GM21576 (cell line): ENCODE results near the gene POR.
"Not testable (repeated sequence)": the region's sequence is repeated elsewhere in the genome, so short reads cannot be mapped to it uniquely, and the experiment has no call there.

ENCODE experiments used
- ATAC-seq: cut with Tn5 transposase; IDR thresholded peaks from one replicate; pipeline ENCODE4 v1.9.1; 2021; ENCODE audit warnings: mild to moderate bottlenecking, moderate library complexity; ENCODE audit not compliant: unreplicated experiment

POR gene

GRCh38 chr7:75914655-75915415 lies at the start of gene POR:
Gene POR (plus strand): TSS chr7:75915155. CDS start chr7:75954002, 38,847 bp downstream.
- peak; percentile 83 for ATAC-seq

- no peak for ATAC-seq
Measured at GRCh38 chr7:75866114-75866488, 48.9 kb upstream of the POR start.

- ATAC-seq: no peak
Measured at GRCh38 chr7:75866489-75867389, 48.2 kb upstream of the POR start.

- no peak for ATAC-seq
Measured at GRCh38 chr7:75867390-75867717, 47.6 kb upstream of the POR start.

GRCh38 chr7:75868153-75868552 lies 46.8 kb upstream of the POR start:
- no peak for ATAC-seq

GRCh38 chr7:75869776-75870379 lies 45.1 kb upstream of the POR start:
- no peak for ATAC-seq

GRCh38 chr7:75870557-75871161 lies 44.3 kb upstream of the POR start:
- no peak for ATAC-seq

GRCh38 chr7:75872073-75872782 lies 42.7 kb upstream of the POR start:
- no peak for ATAC-seq

GRCh38 chr7:75874180-75874579 lies 40.8 kb upstream of the POR start:
- ATAC-seq: not testable (repeated sequence)

GRCh38 chr7:75875113-75876080 lies 39.6 kb upstream of the POR start:
- no peak for ATAC-seq

- ATAC-seq: no peak
Measured at GRCh38 chr7:75876126-75876881, 38.7 kb upstream of the POR start.

GRCh38 chr7:75878312-75878768 lies 36.6 kb upstream of the POR start:
- peak; percentile 32 for ATAC-seq

- ATAC-seq: peak; percentile 91
Measured at GRCh38 chr7:75878769-75879611, 36.0 kb upstream of the POR start, which contains the start of gene RHBDD2. Gene RHBDD2 (plus strand): TSS chr7:75879034. CDS start chr7:75879083, 49 bp downstream.

- ATAC-seq: no peak
Measured at GRCh38 chr7:75879771-75880184, 35.2 kb upstream of the POR start.

- no peak for ATAC-seq
Measured at GRCh38 chr7:75880242-75880641, 34.7 kb upstream of the POR start.

GRCh38 chr7:75881436-75882095 lies 33.4 kb upstream of the POR start:
- ATAC-seq: no peak

GRCh38 chr7:75883265-75883824 lies 31.6 kb upstream of the POR start:
- ATAC-seq: not testable (repeated sequence)
